Pulmonary artery endothelial cell (primary cell): Measurements from ENCODE around the gene WT1. TPM values are rescaled to one million over a fixed set of nuclear protein-coding genes. Genes with fewer than 3 reads are reported as not detected.

ENCODE experiments used
- DNase-seq: peaks from one replicate; pipeline ENCODE4 v3.0.0-alpha.2; 2011; ENCODE audit warnings: low read depth, low spot score
- total RNA-seq: library from RNA; depleted of rRNA; stranded (reverse); fragments of >200 nt; gene quantifications from 2 replicates; pipeline ENCODE4 v1.2.3, GENCODE V29; 2014

WT1 gene
- total RNA-seq, 1 donor from 2014 or later, result under 0.01 TPM

DNA sequence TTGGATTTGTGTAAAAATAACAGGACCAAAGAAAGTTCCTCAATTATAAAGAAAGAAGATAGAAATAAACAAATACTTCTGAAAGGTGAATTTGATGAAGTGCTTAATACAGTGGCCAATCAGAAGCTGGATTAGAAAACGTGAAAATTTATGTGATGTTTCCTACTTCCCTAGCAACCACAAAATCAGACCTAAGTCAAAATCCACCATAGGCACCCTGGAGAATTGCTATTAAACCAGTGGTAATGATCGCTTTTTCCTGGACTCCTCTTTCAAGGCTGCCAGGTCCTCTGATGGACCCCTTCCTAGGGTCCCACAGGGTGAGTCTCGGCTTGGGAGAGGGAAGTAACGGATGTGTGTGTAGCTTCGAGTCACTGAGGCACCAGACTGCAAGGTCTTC, 9.6 kb downstream of the WT1 start:
- DNase-seq, result no peak

DNA sequence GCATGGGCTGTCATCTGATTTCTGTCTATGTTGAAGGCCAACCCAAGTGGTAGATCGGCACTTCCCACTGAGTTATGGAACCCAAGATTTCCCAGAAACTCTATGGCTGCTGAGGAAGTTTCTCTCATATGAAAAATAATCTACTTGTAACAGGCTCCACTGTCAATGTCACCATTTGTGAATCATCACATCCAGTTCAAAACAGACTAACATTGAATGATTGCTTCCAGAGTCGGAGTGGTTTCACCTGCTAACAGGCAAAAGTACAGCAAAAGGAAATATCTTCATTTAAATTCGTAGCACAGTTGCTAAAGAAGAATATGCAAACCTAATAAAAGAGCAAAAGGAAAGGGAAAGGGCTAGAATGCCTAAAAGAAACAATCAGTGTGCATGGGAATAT, 12.8 kb downstream of the WT1 start:
- DNase-seq, result no peak

DNA sequence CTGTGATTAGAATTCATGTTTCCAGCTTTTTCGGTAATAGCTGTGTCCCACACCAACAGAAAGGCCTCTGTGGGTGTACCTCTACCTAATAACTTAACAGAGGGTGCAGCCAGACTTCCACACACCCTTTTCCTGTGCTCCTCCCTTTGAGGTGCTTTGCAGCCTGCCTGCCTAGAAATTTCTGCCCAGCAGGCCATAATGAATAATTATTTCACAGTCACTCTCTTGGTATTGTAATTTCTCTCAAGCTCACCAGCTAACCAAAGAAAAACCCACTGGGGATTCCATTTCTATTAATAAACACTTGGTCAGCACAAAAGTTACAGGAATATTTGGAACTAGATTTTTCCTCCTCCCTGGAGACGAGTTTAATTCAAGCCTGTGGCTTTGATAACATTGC, 13.3 kb downstream of the WT1 start:
- DNase-seq, result no peak

DNA sequence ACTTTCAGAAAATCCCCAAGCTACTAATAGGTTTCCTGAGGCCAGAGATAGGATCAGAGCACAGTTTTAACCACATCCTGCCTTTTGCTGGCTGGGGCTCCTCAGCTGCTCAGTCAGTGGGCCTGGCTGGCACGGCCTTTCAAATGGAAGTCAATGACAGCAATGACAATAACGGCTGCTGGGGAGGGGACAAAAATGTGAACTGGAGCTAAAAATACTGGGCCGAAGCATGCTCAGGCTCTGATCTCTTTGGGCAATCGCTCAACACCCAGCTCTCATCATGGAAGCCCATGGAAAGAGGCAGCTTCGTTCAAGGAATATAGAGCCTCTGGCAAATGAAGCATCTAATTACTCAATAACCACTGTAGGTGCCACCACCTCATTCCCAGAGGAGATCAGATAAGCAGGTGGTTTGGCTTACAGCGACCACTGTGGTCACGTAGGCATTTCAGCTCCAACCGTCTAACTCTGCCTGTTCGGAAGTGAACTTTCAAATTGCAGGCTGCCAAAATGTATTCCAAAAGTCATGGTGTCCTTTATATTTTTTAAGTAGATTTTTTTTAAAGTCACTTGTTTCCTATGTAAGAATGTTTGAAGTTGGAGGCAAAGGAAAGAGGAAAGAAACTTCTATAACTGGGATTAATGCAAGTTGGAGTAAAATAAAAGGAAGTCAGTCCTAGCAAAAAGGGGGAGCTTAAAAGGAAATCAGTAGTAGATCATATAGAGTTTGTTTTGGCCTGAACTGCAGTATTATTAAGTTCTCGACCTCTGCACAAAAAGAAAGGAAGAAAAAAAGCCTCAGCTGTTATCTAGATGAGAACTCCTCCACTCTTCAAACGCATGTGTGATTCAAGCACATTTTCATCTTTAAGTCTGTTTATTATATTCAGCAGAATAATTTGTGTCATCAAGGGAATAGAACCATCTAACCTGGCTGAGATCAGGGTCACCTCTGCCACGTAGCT, 14.1 kb downstream of the WT1 start:
- DNase-seq, result no peak

DNA sequence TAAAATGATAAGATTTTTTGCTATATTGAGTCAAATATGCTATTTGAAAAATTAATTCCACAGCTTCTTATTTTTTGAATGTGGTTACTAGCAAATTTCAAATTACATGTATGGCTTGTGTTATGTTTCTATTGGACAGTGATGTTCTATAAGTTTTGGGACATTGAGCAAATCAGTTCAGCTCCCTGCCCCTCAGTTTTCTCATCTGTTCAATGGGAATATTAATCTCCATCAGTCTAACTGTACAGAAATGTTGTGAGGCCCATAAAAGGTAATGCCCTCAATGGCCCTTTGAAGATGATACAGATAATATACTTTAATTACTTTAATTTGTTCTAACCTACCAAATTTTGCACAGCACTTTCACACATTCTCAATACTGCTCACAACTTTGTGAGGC, 15.2 kb downstream of the WT1 start:
- DNase-seq, result no peak

DNA sequence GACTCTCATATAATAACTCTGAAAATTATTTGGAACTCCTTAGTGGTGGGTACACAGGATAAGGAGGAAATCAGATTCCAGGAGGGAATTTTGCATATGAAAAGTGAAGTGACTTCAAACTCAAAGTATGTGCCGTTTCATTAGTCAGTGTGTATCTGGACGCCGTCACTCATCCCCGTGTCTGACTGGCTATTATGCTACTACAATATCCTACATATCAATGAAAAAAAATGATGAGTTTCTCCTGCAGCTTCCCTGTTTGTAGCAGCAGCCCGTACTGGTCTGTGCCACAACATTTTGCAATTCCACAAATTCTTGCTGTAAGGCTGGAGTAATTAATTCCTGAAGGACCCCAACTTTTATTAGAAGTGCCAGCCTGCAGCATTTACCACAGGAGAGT, 16.5 kb downstream of the WT1 start:
- DNase-seq, result no peak

DNA sequence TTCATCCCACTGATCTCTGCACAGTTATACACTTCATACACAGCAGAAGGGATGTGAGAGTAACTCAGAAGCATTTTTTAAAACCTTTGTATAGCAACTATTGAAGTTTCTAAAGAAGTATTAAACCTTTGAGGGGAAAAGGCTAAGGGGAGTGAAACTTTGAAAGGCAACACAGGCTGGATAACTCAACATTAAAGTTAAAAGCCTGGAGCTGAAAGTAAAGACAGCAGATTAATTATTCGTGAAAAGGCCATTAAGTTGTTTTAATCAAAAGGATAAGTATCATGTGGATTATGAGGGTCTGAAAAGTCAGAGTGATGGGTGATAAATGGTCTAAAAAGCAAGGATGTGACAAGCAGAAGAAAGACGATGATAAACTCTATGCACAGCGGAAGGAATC, 17.5 kb downstream of the WT1 start:
- no peak for DNase-seq

DNA sequence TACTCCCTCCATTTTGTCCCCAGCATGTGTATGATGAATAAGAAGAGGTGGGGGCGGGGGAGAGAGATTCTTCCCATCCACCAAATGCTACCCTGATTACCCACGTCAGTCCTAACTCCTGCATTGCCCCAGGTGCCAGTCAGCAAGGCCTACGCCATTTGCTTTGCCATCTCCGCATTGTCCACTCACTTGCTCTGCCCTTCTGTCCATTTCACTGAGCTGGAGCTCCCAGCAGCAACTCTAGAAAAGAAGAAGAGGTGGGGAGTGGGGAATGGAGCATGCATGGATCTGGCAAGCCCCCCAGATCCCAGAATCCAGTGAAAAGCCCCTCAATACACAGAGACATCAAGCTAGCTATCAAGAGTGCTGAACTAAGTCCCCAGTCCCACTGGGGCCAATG, 19.0 kb downstream of the WT1 start:
- DNase-seq, result no peak

DNA sequence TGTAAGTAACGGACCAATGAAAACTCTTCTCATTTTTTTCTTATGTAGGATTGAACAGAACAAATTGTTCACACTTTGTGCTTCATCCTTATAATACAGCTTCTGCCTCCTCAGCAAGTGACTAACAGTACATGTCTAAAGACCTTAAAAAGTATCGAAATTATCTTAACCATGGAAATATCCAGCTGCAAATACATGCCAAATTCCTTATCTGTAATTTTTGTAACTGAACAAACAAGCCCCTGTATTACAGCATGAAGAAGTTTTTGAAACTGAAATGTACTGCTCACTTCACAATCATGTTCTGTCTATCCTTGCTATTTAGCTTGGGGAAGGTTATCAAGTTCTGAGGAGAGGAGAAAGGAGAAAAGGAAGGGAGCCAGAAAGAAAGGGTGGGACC, 20.4 kb downstream of the WT1 start:
- no peak for DNase-seq

DNA sequence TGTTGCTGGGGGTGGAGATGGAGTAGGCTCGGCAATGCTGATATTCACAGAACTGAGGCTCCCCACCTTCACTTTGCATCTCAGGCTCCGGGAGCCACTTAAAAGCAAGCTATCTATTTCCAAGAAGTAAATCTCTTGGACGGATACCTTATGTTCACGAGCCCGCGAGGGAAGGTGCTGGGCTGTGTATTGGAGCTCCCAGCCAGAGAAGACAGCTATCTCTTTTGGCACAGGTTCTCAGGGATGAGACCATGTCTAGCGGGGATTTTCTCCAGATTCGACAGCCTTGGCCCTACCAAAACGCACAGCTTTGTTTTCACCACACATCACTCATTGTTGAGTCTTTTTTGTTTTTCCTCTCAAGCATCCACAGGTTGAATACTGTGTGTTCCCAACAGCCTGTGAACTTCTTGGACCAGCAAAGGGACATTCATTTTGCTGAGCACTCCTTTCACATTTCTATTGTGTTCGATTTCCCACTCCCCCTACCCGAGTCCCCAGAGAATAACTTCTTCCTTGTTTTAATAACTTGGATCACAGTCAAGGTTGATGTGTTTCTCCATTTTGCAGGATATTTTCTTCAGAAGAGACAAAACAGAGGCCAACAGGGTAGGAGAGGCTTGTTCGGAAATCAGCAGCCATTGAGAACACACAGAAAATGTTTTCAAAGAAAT, 23.3 kb downstream of the WT1 start:
- DNase-seq, result no peak

DNA sequence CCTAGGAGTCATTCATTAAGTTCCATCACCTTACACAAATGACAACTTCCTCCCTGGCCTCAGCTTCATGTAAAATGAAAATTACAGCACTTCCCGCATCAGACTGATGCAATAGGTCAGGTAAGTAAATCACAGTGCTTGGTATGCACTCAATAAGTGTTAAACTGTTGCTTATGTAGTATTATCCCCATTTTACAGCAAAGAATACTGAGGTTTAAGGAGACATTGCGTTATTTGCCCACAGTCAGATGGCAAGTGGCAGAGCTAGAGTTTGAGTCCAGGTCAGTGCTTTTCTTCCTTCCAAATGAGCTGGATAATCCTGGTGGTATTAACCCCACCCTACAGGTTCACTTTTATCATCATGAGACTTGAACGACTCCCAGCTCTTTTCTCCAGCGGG, 29.7 kb downstream of the WT1 start:
- DNase-seq, result no peak

DNA sequence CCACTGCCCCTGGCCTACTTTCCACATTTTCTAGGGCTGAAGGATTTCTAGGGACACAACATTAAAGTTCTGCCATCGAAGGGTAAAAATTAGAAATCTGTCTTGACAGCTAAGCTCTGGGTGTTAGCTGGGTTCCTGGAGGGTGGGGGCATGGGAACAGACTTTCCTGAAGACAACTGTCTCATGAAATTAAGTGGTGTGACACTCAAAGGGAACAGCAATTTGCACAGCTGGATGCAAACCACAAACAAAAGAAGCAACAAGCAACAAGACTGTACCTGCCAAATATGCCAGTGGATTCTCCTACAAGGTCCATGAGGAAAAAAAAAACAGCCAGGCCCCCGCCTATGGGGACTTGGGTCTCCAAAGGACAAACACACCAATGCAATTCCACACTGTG, 32.5 kb downstream of the WT1 start:
- no peak for DNase-seq

DNA sequence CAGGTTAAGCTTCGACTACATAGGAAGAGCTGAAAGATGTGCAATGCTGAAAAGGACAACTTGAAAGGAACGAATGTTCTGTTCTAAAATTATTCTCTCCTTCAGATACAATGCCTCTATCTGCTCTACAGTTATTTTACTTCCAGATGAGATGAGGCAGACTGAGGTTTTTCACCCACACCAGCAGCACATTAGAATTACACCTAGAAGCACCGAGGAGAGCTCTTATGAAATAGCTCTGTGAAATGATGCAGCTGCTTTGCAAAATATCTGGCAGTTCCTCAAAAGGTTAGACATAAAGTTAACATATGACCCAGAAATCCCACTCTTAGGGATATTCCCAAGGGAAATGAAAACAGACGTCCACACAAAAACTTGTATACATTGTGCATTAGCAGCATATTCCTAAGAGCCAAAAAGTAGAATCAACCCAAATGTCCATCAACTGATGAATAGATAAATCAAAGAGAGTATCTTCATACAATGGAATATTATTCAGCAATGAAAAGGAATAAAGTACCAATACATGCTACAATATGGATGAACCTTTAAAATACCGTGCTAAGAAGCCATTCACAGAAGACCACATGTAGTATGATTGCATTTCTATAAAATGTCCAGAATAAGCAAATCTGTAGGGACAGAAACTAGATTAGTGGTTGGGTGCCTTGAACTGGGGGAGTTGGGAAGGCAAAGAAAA, 34.5 kb downstream of the WT1 start:
- DNase-seq, result no peak

DNA sequence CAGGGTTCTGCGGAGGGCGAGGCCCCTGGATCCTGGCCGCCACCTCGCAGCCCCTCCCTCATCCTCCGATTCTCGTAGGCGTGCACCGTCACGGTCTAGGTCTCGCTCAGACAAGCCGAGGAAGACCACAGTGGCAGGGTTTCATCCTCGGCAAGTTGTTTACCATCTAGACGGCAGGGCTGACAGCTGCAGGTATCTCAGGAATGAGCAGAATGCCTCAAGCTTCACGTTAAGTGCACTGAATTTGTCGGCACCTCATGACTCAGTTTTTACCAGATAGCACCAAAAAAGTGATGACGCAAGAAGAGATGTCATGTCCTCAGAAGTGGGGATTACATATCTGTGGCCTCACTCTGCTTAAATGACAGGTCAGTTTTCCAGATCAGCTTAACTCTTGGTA, 35.1 kb downstream of the WT1 start:
- no peak for DNase-seq

DNA sequence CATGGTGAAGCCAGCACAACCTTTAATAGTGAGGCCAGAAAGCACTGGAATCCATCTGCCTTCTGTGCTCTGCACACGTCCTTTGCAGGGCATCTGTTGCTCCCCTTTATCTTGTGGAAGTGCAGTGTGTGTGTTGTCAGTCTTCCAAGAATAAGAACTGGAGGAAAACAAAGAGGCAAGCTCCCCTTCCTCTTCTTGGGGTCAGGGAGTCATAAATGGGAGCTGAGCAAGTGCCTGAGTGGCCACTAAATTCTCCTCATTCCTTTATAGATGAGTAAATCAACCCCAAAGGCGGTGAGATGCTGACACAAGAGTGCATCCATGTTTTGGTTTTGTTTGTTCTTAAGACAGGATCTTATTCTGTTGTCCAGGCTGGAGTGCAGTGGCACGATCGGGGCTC, 38.3 kb downstream of the WT1 start:
- no peak for DNase-seq

DNA sequence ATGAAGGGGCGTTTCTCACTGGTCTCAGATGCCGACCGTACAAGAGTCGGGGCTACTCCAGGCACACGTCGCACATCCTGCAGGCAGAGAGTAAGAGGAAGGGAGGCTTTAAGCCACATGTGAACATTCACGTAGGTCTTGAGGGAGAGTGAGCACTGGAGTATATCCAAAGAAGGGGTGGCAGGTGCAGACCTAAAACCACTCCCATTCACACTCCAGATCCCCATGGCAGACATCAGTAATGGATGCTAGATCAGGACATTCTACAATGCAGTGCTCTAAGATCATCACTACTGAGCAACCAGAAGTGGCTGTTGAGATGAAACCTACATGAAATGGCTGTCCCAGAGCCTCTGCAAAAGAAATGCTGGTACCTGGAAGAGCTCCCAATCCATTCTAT, 39.0 kb downstream of the WT1 start:
- DNase-seq, result no peak

DNA sequence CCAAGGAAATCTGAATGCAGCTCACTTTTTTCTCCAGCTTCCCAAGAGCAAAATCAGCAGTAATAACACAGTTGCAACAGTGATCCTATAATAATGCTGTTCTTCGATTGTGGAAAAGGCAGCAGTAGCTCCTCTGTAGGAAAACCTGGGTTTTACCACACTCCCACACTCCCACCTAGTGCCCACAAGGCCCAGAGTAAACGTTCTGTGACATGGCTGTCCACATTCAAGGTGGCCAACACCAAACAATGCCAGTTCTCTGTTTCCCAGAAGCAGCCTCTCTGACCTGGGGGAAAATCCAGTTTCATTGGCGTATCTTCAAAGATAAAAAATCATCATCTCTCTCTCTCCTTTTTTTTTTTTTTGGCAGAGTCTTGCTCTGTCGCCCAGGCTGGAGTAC, 40.2 kb downstream of the WT1 start:
- no peak for DNase-seq

DNA sequence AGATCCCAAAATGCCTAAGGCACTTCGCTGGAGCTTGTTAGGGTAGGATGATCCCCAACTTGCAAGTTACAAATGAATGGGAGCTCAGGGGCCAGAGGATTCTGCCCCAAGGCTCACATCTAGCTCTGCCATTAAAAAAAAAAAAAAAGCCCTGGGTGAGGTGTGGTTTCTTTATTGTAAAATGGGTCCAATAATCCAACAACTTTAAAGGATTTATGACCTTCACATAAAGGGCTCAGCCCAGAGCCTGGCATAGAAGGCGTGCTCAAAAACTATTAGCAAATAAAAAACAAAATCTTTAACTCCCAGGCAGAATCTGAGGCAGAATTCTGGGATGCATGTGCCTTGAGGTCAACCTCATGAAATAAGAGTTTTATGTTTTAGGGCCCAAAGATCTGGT, 42.5 kb downstream of the WT1 start:
- DNase-seq, result no peak

DNA sequence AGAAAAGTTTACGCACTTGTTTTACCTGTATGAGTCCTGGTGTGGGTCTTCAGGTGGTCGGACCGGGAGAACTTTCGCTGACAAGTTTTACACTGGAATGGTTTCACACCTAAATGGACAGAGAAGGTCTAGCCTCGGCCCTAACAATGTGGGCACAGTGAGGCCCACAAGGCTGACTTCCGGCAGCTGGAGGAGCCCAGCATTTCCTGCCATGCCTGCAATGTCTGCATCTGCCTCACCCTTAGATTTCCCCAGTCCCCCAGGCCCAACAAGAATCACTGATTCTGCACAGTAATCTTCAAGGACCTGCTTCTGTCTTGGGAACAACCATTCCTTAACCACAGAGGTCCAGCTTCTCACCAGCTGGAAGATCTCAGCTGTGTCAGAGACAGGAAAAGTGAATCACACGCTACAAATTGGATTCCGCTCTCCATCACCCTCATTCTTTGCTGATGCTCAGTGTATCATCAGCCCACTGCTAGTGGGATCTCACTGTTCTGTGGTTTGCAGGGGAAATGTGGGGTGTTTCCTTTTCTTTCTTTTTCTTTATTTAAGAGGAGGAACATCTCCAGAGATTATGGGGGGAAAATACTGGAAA, 43.3 kb downstream of the WT1 start:
- no peak for DNase-seq

DNA sequence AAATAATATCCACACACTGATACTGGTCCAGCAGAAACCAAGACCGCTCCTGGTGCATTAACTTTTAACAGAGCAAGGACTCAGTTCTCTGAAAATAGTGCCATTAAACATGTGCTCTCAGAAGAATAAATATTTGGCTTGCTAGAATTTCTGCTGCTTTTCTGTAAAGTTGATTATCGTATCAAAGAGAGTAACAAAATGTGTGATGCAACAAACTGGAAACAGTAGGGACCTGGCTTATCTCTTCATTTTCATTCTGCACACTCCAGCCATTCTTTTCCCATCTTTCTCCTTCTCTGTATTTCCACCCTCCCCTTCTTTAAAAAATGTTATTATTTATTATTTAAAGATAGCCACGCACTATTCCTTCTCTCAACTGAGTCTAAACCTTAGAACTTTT, 43.9 kb downstream of the WT1 start:
- no peak for DNase-seq

DNA sequence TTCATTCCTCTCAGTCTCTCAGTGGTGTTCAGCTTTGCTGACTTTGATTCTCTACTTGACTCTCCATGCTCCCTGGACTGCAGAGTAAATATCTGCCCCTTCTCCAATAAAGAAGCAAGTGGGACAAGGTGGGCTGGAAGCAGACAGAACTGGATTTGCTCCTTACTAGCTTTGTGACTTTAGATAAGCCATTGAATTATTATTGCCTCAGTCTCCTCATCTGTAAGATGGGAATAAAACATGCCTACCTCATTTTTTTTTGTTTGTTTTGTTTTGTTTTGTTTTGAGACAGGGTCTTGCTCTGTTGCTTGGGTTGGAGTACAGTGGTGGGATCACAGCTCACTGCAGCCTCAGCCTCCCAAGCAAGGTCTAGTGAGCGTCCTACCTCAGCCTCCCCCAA, 44.6 kb downstream of the WT1 start:
- no peak for DNase-seq
